Astrocyte (in vitro differentiated cells and primary cell): ENCODE data around the gene AGPAT3. TPM values are rescaled to one million over a fixed set of nuclear protein-coding genes. Genes with fewer than 3 reads are reported as not detected.

Experiments used
- DNase-seq: peaks from one replicate; pipeline ENCODE4 v3.0.0-alpha.2; 2010; ENCODE audit warnings: low read depth
- FAIRE-seq: peaks from 2 replicates; lab custom pipeline; 2011; peaks lifted over from hg19 to GRCh38; lab: Jason Lieb, UNC
- H2AFZ ChIP-seq: 2 replicates; pipeline ENCODE4 v1.6.0; 2012; ENCODE audit warnings: low read depth, low read length, inconsistent platforms
- H3K27ac ChIP-seq: 2 replicates; pipeline ENCODE4 v1.5.1; 2011; ENCODE audit warnings: low read depth, low read length, inconsistent platforms
- H3K27me3 ChIP-seq: 2 replicates; pipeline ENCODE4 v1.6.0; 2011; ENCODE audit warnings: low read length, inconsistent platforms; ENCODE audit not compliant: insufficient read depth
- H3K36me3 ChIP-seq: 2 replicates; pipeline ENCODE4 v1.5.1; 2011; ENCODE audit warnings: low read length, inconsistent platforms; ENCODE audit not compliant: insufficient read depth
- H3K4me1 ChIP-seq: 2 replicates; pipeline ENCODE4 v1.5.1; 2011; ENCODE audit warnings: low read length, inconsistent platforms; ENCODE audit not compliant: insufficient read depth
- H3K4me2 ChIP-seq: 2 replicates; pipeline ENCODE4 v1.6.0; 2012; ENCODE audit warnings: low read length, inconsistent platforms
- H3K4me3 ChIP-seq: 2 replicates; pipeline ENCODE4 v1.5.1; 2011; ENCODE audit warnings: low read depth, mild to moderate bottlenecking, low read length, inconsistent platforms; ENCODE audit not compliant: insufficient read depth
- H3K79me2 ChIP-seq: 2 replicates; pipeline ENCODE4 v1.6.0; 2012; ENCODE audit warnings: mild to moderate bottlenecking, low read length, inconsistent platforms; ENCODE audit not compliant: insufficient read depth
- H3K9ac ChIP-seq: 2 replicates; pipeline ENCODE4 v1.6.0; 2012; ENCODE audit warnings: mild to moderate bottlenecking, low read length, inconsistent platforms
- H3K9me3 ChIP-seq: 2 replicates; pipeline ENCODE4 v1.5.1; 2012; ENCODE audit warnings: low read depth, mild to moderate bottlenecking, low read length, inconsistent platforms; ENCODE audit not compliant: insufficient read depth
- H4K20me1 ChIP-seq: 2 replicates; pipeline ENCODE4 v1.6.0; 2012; ENCODE audit warnings: low read length, inconsistent platforms; ENCODE audit not compliant: insufficient read depth
- H3K27ac Mint-ChIP-seq: one replicate; pipeline ENCODE4 v1.8.0; 2021; ENCODE audit warnings: mild to moderate bottlenecking, mixed read lengths; ENCODE audit not compliant: unreplicated experiment
- H3K27me3 Mint-ChIP-seq: one replicate; pipeline ENCODE4 v1.8.0; 2021; ENCODE audit warnings: low read depth, mixed read lengths; ENCODE audit not compliant: unreplicated experiment
- H3K36me3 Mint-ChIP-seq: one replicate; pipeline ENCODE4 v1.8.0; 2021; ENCODE audit warnings: low read depth, mixed read lengths; ENCODE audit not compliant: unreplicated experiment
- H3K4me1 Mint-ChIP-seq: one replicate; pipeline ENCODE4 v1.8.0; 2021; ENCODE audit warnings: low read depth, mixed read lengths; ENCODE audit not compliant: unreplicated experiment
- H3K4me3 Mint-ChIP-seq: one replicate; pipeline ENCODE4 v1.8.0; 2021; ENCODE audit warnings: mild to moderate bottlenecking, moderate library complexity, mixed read lengths; ENCODE audit not compliant: unreplicated experiment
- H3K9me3 Mint-ChIP-seq: one replicate; pipeline ENCODE4 v1.8.0; 2021; ENCODE audit warnings: mild to moderate bottlenecking, mixed read lengths; ENCODE audit not compliant: unreplicated experiment
- CTCF ChIP-seq: IDR thresholded peaks from 2 replicates; pipeline ENCODE4 v1.5.1; 2011; ENCODE audit warnings: low read depth, mild to moderate bottlenecking, inconsistent platforms, low read length, moderate library complexity; ENCODE audit not compliant: insufficient read depth
- EZH2 ChIP-seq: IDR thresholded peaks from 2 replicates; pipeline ENCODE4 v1.6.1; 2012; ENCODE audit warnings: mild to moderate bottlenecking, low read length, inconsistent platforms; ENCODE audit not compliant: insufficient read depth
- total RNA-seq: library from RNA; stranded (reverse); gene quantifications from 2 replicates; pipeline ENCODE4 v1.2.1, GENCODE V29; 2021

Gene AGPAT3
- total RNA-seq, 1 donor from 2014 or later: 34.7 TPM

- H3K4me3 ChIP-seq: peak overlapping the region; percentile 74
- H4K20me1 ChIP-seq: peaks cover 52% of the 10 kb centered on the region
- Mint-ChIP-seq H3K4me3 (peak overlapping the region; percentile 89), H3K9me3 (no peaks in the 10 kb centered on the region), H3K27me3 (no peaks in the 10 kb centered on the region), H3K27ac (peak overlapping the region; percentile 80), H3K36me3 (peaks cover under 1% of the 10 kb centered on the region), H3K4me1 (peaks cover 34% of the 10 kb centered on the region)
- TF ChIP-seq EZH2: no peak
- TF ChIP-seq CTCF: no peak
- peak overlapping the region; percentile 64 for H3K27ac ChIP-seq
- H3K9ac ChIP-seq: peak overlapping the region; percentile 91
- H3K9me3 ChIP-seq: no peaks in the 10 kb centered on the region
- no peak for FAIRE-seq
- no peak for DNase-seq
- peak overlapping the region; percentile 97 for H3K4me2 ChIP-seq
- H3K27me3 ChIP-seq: no peaks in the 10 kb centered on the region
- H3K4me1 ChIP-seq: peaks cover 16% of the 10 kb centered on the region
- H3K79me2 ChIP-seq: peaks cover 68% of the 10 kb centered on the region
- H3K36me3 ChIP-seq: no peaks in the 10 kb centered on the region
- no peak overlapping the region for H2AFZ ChIP-seq
These were observed 148.5 kb downstream of the AGPAT3 start for GRCh38 chr21:44013380-44014088.

- Histone ChIP-seq H2AFZ (no peak overlapping the region), H3K9me3 (no peaks in the 10 kb centered on the region), H3K79me2 (peaks cover 99% of the 10 kb centered on the region), H3K36me3 (no peaks in the 10 kb centered on the region), H3K27ac (no peak overlapping the region), H3K4me1 (peaks cover 8% of the 10 kb centered on the region), H3K4me3 (no peak overlapping the region), H3K4me2 (no peak overlapping the region), H3K9ac (no peak overlapping the region), H3K27me3 (no peaks in the 10 kb centered on the region), H4K20me1 (peaks cover 88% of the 10 kb centered on the region)
- Mint-ChIP-seq H3K27ac (no peak overlapping the region), H3K4me1 (peaks cover 38% of the 10 kb centered on the region), H3K9me3 (no peaks in the 10 kb centered on the region), H3K4me3 (peak overlapping the region; percentile 45), H3K36me3 (peaks cover 3% of the 10 kb centered on the region), H3K27me3 (no peaks in the 10 kb centered on the region)
- no peak for TF ChIP-seq EZH2
- DNase-seq (no peak), FAIRE-seq (no peak)
These were observed 152.6 kb downstream of the AGPAT3 start for GRCh38 chr21:44017601-44018000.

- peaks cover 7% of the 10 kb centered on the region for H3K4me1 ChIP-seq
- H3K27ac ChIP-seq: no peak overlapping the region
- H3K4me2 ChIP-seq: no peak overlapping the region
- no peaks in the 10 kb centered on the region for H3K9me3 ChIP-seq
- FAIRE-seq (no peak), DNase-seq (no peak)
- H4K20me1 ChIP-seq: peaks cover 88% of the 10 kb centered on the region
- Mint-ChIP-seq H3K36me3 (peaks cover 3% of the 10 kb centered on the region), H3K4me3 (no peak overlapping the region), H3K9me3 (no peaks in the 10 kb centered on the region), H3K4me1 (peaks cover 40% of the 10 kb centered on the region), H3K27ac (no peak overlapping the region), H3K27me3 (no peaks in the 10 kb centered on the region)
- no peak overlapping the region for H2AFZ ChIP-seq
- H3K36me3 ChIP-seq: no peaks in the 10 kb centered on the region
- no peak overlapping the region for H3K9ac ChIP-seq
- H3K79me2 ChIP-seq: peaks cover 98% of the 10 kb centered on the region
- no peaks in the 10 kb centered on the region for H3K27me3 ChIP-seq
- TF ChIP-seq EZH2 (no peak), CTCF (no peak)
- no peak overlapping the region for H3K4me3 ChIP-seq
These were observed 153.1 kb downstream of the AGPAT3 start for GRCh38 chr21:44018127-44018526.
